GM18909 (cell line): ENCODE data around the gene EVA1A.

Source experiments
- ATAC-seq: cut with Tn5 transposase; IDR thresholded peaks from one replicate; pipeline ENCODE4 v1.9.1; 2021; ENCODE audit warnings: mild to moderate bottlenecking; ENCODE audit not compliant: unreplicated experiment, poor library complexity

EVA1A gene

GRCh38 chr2:75592030-75592429 lies 31.3 kb upstream of the EVA1A start:
- no peak for ATAC-seq

- ATAC-seq, result no peak
Observed at GRCh38 chr2:75589391-75590105, 28.8 kb upstream of the EVA1A start.

- no peak for ATAC-seq
Observed at GRCh38 chr2:75587954-75588587, 27.3 kb upstream of the EVA1A start.

- ATAC-seq, result no peak
Observed at GRCh38 chr2:75586971-75587370, 26.2 kb upstream of the EVA1A start.

GRCh38 chr2:75582840-75583239 lies 22.1 kb upstream of the EVA1A start:
- ATAC-seq, result no peak

- ATAC-seq, result no peak
Observed at GRCh38 chr2:75580606-75581005, 19.9 kb upstream of the EVA1A start.

- no peak for ATAC-seq
Observed at GRCh38 chr2:75580156-75580555, 19.4 kb upstream of the EVA1A start.

- no peak for ATAC-seq
Observed at GRCh38 chr2:75579186-75579585, 18.4 kb upstream of the EVA1A start.

- no peak for ATAC-seq
Observed at GRCh38 chr2:75577280-75577679, 16.5 kb upstream of the EVA1A start.

- ATAC-seq, result no peak
Observed at GRCh38 chr2:75574106-75574505, 13.4 kb upstream of the EVA1A start.

GRCh38 chr2:75573145-75573878 lies 12.6 kb upstream of the EVA1A start:
- no peak for ATAC-seq

GRCh38 chr2:75571730-75572430 lies 11.1 kb upstream of the EVA1A start:
- ATAC-seq, result no peak

- no peak for ATAC-seq
Observed at GRCh38 chr2:75570948-75571729, 10.4 kb upstream of the EVA1A start.

- ATAC-seq, result no peak
Observed at GRCh38 chr2:75570024-75570947, 9.5 kb upstream of the EVA1A start.

- no peak for ATAC-seq
Observed at GRCh38 chr2:75569546-75569945, 8.8 kb upstream of the EVA1A start.

- ATAC-seq, result no peak
Observed at GRCh38 chr2:75568174-75568573, 7.4 kb upstream of the EVA1A start.

GRCh38 chr2:75565472-75566462 lies 5.0 kb upstream of the EVA1A start:
- no peak for ATAC-seq
